ENCODE data around the gene GPATCH4.

Gene GPATCH4

GRCh38 chr1:156552518-156552917 is 48.8 kb downstream of the GPATCH4 start:
- no peaks in the 10 kb centered on the region for H3K36me3 ChIP-seq (ENCODE audit: control insufficient read depth, insufficient read depth, low read length)
- no peak overlapping the region for H3K27ac ChIP-seq (ENCODE audit: insufficient read depth, low read length, poor library complexity, severe bottlenecking)
- no peak overlapping the region for H3K4me3 ChIP-seq (ENCODE audit: insufficient read depth, low read depth, low read length, poor library complexity, severe bottlenecking)

DNA sequence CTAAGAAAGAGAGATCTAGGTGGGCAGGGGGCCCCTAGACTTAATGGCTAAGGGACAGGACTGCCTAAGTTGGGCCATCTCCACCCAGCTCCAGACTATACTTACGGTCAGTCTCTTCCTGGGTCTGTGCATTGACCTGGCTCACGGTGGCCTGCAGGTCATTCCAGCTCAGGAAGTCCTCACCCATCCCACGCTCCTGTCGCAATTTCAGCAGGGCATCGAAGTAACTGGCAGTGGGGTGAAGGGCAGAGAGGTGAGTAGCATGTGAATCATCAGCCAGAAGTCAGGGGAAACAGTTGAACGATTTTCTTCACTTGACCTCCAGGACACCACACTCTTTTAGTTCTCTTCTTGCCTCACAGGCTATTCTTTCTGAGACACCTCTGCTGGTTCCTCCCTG is 49.4 kb downstream of the GPATCH4 start:
- Histone ChIP-seq H3K27me3 (replicated peaks; ENCODE audit: control insufficient read depth, insufficient read depth, low read length, poor library complexity, severe bottlenecking) (no peaks in the 10 kb centered on the region), H3K9me3 (ENCODE audit: control insufficient read depth, low read length) (no peaks in the 10 kb centered on the region), H3K36me3 (ENCODE audit: control insufficient read depth, insufficient read depth, low read length) (no peaks in the 10 kb centered on the region), H3K4me3 (ENCODE audit: insufficient read depth, low read depth, low read length, poor library complexity, severe bottlenecking) (no peak overlapping the region), H3K27ac (ENCODE audit: insufficient read depth, low read length, poor library complexity, severe bottlenecking) (no peak overlapping the region), H3K4me1 (ENCODE audit: control insufficient read depth, insufficient read depth, low read length, poor library complexity, severe bottlenecking) (no peaks in the 10 kb centered on the region)
- DNase-seq: no peak

More at GRCh38 chr1:156552518-156552917, 48.8 kb downstream of the GPATCH4 start:
- no peaks in the 10 kb centered on the region for H3K9me3 ChIP-seq (ENCODE audit: control insufficient read depth, low read length)
- no peak for DNase-seq
- H3K4me1 ChIP-seq (ENCODE audit: control insufficient read depth, insufficient read depth, low read length, poor library complexity, severe bottlenecking): no peaks in the 10 kb centered on the region
- no peaks in the 10 kb centered on the region for H3K27me3 ChIP-seq (replicated peaks; ENCODE audit: control insufficient read depth, insufficient read depth, low read length, poor library complexity, severe bottlenecking)

- H3K36me3 ChIP-seq (ENCODE audit: control insufficient read depth, insufficient read depth, low read length): no peaks in the 10 kb centered on the region
- DNase-seq: no peak
- H3K4me3 ChIP-seq (ENCODE audit: insufficient read depth, low read depth, low read length, poor library complexity, severe bottlenecking): no peak overlapping the region
- no peak overlapping the region for H3K27ac ChIP-seq (ENCODE audit: insufficient read depth, low read length, poor library complexity, severe bottlenecking)
- no peaks in the 10 kb centered on the region for H3K9me3 ChIP-seq (ENCODE audit: control insufficient read depth, low read length)
- no peaks in the 10 kb centered on the region for H3K27me3 ChIP-seq (replicated peaks; ENCODE audit: control insufficient read depth, insufficient read depth, low read length, poor library complexity, severe bottlenecking)
- H3K4me1 ChIP-seq (ENCODE audit: control insufficient read depth, insufficient read depth, low read length, poor library complexity, severe bottlenecking): no peaks in the 10 kb centered on the region
These were observed 50.1 kb downstream of the GPATCH4 start for GRCh38 chr1:156551066-156551643.

GRCh38 chr1:156550346-156550745 is 50.9 kb downstream of the GPATCH4 start:
- no peak for DNase-seq
- no peak overlapping the region for H3K4me3 ChIP-seq (ENCODE audit: insufficient read depth, low read depth, low read length, poor library complexity, severe bottlenecking)
- H3K27me3 ChIP-seq (replicated peaks; ENCODE audit: control insufficient read depth, insufficient read depth, low read length, poor library complexity, severe bottlenecking): no peaks in the 10 kb centered on the region
- no peaks in the 10 kb centered on the region for H3K9me3 ChIP-seq (ENCODE audit: control insufficient read depth, low read length)
- no peaks in the 10 kb centered on the region for H3K4me1 ChIP-seq (ENCODE audit: control insufficient read depth, insufficient read depth, low read length, poor library complexity, severe bottlenecking)
- H3K27ac ChIP-seq (ENCODE audit: insufficient read depth, low read length, poor library complexity, severe bottlenecking): no peak overlapping the region
- no peaks in the 10 kb centered on the region for H3K36me3 ChIP-seq (ENCODE audit: control insufficient read depth, insufficient read depth, low read length)

DNA sequence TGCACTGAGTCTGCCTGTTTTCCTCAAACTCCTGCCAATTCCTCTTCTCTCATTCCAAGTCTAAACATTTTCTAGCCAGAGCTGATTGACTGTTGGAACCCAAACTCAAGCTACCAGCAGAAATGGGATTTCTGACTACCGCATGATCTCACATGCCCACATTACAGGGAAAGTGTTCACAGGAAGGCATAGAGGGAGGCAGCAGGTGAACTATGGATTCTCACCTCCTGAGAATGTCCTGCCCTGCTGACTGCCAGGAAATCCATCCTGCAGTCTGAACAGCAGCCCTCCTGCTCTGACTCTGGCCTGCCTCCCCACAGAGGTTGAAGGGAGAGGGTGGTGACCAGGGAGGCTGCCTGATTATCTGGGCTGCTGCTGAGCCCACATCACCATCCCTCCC is 51.4 kb downstream of the GPATCH4 start:
- Histone ChIP-seq H3K36me3 (ENCODE audit: control insufficient read depth, insufficient read depth, low read length) (no peaks in the 10 kb centered on the region), H3K27ac (ENCODE audit: insufficient read depth, low read length, poor library complexity, severe bottlenecking) (no peak overlapping the region), H3K4me3 (ENCODE audit: insufficient read depth, low read depth, low read length, poor library complexity, severe bottlenecking) (no peak overlapping the region), H3K9me3 (ENCODE audit: control insufficient read depth, low read length) (no peaks in the 10 kb centered on the region), H3K4me1 (ENCODE audit: control insufficient read depth, insufficient read depth, low read length, poor library complexity, severe bottlenecking) (no peaks in the 10 kb centered on the region), H3K27me3 (replicated peaks; ENCODE audit: control insufficient read depth, insufficient read depth, low read length, poor library complexity, severe bottlenecking) (no peaks in the 10 kb centered on the region)
- DNase-seq: no peak

GRCh38 chr1:156549390-156549789 is 51.9 kb downstream of the GPATCH4 start:
- H3K4me1 ChIP-seq (ENCODE audit: control insufficient read depth, insufficient read depth, low read length, poor library complexity, severe bottlenecking): no peaks in the 10 kb centered on the region
- no peaks in the 10 kb centered on the region for H3K36me3 ChIP-seq (ENCODE audit: control insufficient read depth, insufficient read depth, low read length)
- no peak for DNase-seq
- no peak overlapping the region for H3K27ac ChIP-seq (ENCODE audit: insufficient read depth, low read length, poor library complexity, severe bottlenecking)
- H3K9me3 ChIP-seq (ENCODE audit: control insufficient read depth, low read length): no peaks in the 10 kb centered on the region
- no peak overlapping the region for H3K4me3 ChIP-seq (ENCODE audit: insufficient read depth, low read depth, low read length, poor library complexity, severe bottlenecking)
- H3K27me3 ChIP-seq (replicated peaks; ENCODE audit: control insufficient read depth, insufficient read depth, low read length, poor library complexity, severe bottlenecking): no peaks in the 10 kb centered on the region

DNA sequence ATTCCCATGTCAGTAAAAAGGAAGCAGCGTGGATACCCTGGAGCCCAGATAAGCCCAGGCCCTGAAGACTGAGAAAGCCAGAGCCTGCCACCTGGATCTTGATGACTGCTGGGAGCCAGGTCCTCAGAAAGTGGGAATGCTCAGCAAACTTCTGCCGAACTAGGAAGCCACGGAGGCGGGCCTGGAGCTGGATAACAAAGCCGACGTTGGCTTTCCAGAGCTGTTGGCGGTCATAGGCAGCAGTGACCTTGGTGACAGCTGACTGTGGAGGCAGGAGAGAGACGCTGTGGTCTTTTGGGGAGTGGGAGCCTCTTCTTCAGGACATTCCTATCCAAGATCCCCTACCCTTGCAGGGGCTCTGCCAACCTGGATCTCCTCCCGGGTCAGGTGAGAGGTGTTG is 53.3 kb downstream of the GPATCH4 start:
- no peak for DNase-seq
- no peaks in the 10 kb centered on the region for H3K4me1 ChIP-seq (ENCODE audit: control insufficient read depth, insufficient read depth, low read length, poor library complexity, severe bottlenecking)
- H3K27me3 ChIP-seq (replicated peaks; ENCODE audit: control insufficient read depth, insufficient read depth, low read length, poor library complexity, severe bottlenecking): no peaks in the 10 kb centered on the region
- no peak overlapping the region for H3K4me3 ChIP-seq (ENCODE audit: insufficient read depth, low read depth, low read length, poor library complexity, severe bottlenecking)
- H3K36me3 ChIP-seq (ENCODE audit: control insufficient read depth, insufficient read depth, low read length): no peaks in the 10 kb centered on the region
- no peaks in the 10 kb centered on the region for H3K9me3 ChIP-seq (ENCODE audit: control insufficient read depth, low read length)
- no peak overlapping the region for H3K27ac ChIP-seq (ENCODE audit: insufficient read depth, low read length, poor library complexity, severe bottlenecking)

- H3K9me3 ChIP-seq (ENCODE audit: control insufficient read depth, low read length): no peaks in the 10 kb centered on the region
- H3K4me3 ChIP-seq (ENCODE audit: insufficient read depth, low read depth, low read length, poor library complexity, severe bottlenecking): no peak overlapping the region
- no peaks in the 10 kb centered on the region for H3K4me1 ChIP-seq (ENCODE audit: control insufficient read depth, insufficient read depth, low read length, poor library complexity, severe bottlenecking)
- no peaks in the 10 kb centered on the region for H3K36me3 ChIP-seq (ENCODE audit: control insufficient read depth, insufficient read depth, low read length)
- H3K27ac ChIP-seq (ENCODE audit: insufficient read depth, low read length, poor library complexity, severe bottlenecking): no peak overlapping the region
- DNase-seq: no peak
- H3K27me3 ChIP-seq (replicated peaks; ENCODE audit: control insufficient read depth, insufficient read depth, low read length, poor library complexity, severe bottlenecking): no peaks in the 10 kb centered on the region
These were observed 53.8 kb downstream of the GPATCH4 start for GRCh38 chr1:156547434-156547833.

- Histone ChIP-seq H3K4me1 (ENCODE audit: control insufficient read depth, insufficient read depth, low read length, poor library complexity, severe bottlenecking) (no peaks in the 10 kb centered on the region), H3K27ac (ENCODE audit: insufficient read depth, low read length, poor library complexity, severe bottlenecking) (no peak overlapping the region), H3K36me3 (ENCODE audit: control insufficient read depth, insufficient read depth, low read length) (no peaks in the 10 kb centered on the region), H3K9me3 (ENCODE audit: control insufficient read depth, low read length) (no peaks in the 10 kb centered on the region), H3K4me3 (ENCODE audit: insufficient read depth, low read depth, low read length, poor library complexity, severe bottlenecking) (no peak overlapping the region), H3K27me3 (replicated peaks; ENCODE audit: control insufficient read depth, insufficient read depth, low read length, poor library complexity, severe bottlenecking) (no peaks in the 10 kb centered on the region)
- DNase-seq: no peak
These were observed 55.0 kb downstream of the GPATCH4 start for GRCh38 chr1:156546267-156546666.

DNA sequence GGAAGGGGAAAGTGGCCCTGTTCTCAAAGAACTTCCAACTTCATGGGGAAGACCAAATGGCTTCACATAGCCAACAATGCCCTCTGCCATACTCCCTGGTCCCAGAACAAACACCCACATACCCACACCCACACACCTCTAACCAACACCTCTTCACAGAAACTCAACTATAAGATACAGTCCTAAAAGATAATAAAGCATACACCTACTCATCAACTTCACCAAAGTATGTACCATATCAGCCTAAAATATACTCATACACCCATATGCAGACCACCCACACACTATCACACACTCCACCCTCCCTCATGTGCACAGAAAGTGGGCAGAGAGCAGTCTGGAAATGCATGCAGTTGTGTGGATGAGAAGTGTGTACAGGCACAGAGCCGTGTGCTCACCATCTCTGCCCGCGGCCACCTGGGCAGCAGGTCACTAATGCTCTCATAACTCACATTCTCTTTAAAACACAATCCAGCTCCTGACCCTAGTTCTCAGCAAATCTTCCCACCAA is 56.6 kb downstream of the GPATCH4 start:
- no peaks in the 10 kb centered on the region for H3K36me3 ChIP-seq (ENCODE audit: control insufficient read depth, insufficient read depth, low read length)
- no peaks in the 10 kb centered on the region for H3K9me3 ChIP-seq (ENCODE audit: control insufficient read depth, low read length)
- H3K27ac ChIP-seq (ENCODE audit: insufficient read depth, low read length, poor library complexity, severe bottlenecking): no peak overlapping the region
- DNase-seq: no peak
- no peaks in the 10 kb centered on the region for H3K4me1 ChIP-seq (ENCODE audit: control insufficient read depth, insufficient read depth, low read length, poor library complexity, severe bottlenecking)
- no peaks in the 10 kb centered on the region for H3K27me3 ChIP-seq (replicated peaks; ENCODE audit: control insufficient read depth, insufficient read depth, low read length, poor library complexity, severe bottlenecking)
- H3K4me3 ChIP-seq (ENCODE audit: insufficient read depth, low read depth, low read length, poor library complexity, severe bottlenecking): no peak overlapping the region
